Left hindlimb (tissue), 1 donor: ENCODE measurements around the gene ARSG.
A peak's percentile ranks its signal among the peaks of the same experiment; 100 is the strongest.
"Not testable (repeated sequence)": the region's sequence is repeated elsewhere in the genome, so short reads cannot be mapped to it uniquely, and the experiment has no call there.

ENCODE experiments used
- DNase-seq: peaks from one replicate; pipeline ENCODE4 v3.0.0-alpha.2; 2018

Gene ARSG

GRCh38 chr17:68334393-68334792 is 43.1 kb downstream of the ARSG start:
- DNase-seq, result no peak

DNA sequence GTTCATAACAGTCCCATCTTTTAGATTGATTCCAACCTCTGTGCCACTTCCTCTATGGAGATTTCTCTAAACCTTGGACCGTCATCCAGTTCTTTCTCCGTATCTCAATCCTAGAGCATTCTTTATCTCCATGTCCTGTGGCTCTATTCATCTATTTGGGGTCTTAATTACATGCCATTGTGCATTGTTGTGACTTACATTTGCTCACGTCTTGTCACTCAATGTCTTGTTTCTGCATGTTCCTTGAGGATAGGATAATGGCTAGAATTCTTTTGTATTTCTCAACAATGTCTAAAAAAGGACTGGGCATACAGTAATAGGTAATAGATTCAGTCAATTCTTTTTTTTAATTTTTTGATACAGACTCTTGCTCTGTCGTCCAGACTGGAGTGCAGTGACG is 50.2 kb downstream of the ARSG start:
- no peak for DNase-seq

DNA sequence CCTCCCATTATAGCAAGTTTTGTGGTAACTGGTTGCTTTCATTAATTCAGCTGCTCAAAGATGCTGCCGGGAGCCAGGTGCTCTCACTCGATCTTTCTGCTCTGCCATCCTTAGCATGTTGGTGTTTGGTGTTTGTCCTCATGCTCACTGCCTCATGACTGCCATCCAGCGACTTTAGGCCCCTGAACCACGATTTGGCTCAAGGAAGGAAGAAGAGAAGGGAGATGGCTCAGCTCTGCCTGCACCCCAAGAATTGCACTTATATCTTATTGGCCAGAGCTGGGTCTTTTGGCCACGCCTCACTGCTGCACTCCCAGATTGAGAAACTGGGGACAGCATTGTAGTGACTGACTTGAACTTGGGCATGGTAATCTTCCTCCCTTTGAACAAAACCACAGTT is 52.7 kb downstream of the ARSG start:
- no peak for DNase-seq

DNA sequence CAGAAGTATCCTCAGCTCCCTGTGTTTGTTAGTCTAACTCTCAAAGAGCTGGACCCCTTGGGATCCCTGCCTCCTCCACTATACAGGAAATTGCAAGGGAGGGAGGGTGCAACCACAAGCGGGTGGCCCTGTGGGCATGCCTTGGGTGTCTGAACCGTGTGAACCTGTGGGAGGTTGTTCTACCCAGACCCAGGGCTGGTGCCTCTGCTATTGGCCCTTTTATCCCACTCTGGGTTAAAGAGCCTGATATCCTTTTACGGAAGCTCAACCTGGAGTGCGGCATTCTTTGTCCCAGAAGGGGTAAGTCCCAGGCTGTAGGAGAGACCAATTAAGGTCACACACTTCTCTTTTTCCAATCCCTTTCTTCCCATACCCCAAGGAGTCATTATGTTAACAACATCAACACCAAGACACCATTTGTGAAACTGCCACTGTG is 53.4 kb downstream of the ARSG start:
- DNase-seq, result no peak

DNA sequence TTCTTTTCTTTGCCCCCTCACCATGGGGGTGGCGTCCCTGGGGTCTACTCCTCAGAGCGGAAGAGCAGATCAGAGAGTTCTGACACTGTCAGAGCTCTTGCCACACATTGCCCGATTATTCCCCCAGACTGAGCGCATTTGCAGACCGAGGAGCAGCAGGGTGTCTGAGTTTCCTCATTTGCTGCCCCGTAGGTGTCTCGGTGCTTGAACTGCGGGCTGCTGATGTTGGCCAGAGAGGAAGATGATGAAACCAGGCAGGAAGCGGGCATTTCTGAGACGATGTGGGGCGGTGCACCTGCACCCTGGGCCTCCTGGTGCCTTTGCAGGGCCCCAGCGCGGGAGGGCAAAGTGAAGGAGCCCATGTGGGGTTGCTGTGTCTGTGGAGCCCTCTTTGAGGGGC is 55.2 kb downstream of the ARSG start:
- DNase-seq, result no peak

- no peak for DNase-seq
Measured at GRCh38 chr17:68347380-68347779, 56.1 kb downstream of the ARSG start.

GRCh38 chr17:68349157-68349556 is 57.9 kb downstream of the ARSG start:
- DNase-seq, result no peak

GRCh38 chr17:68351395-68351794 is 60.1 kb downstream of the ARSG start:
- no peak for DNase-seq

- no peak for DNase-seq
Measured at GRCh38 chr17:68352041-68352440, 60.7 kb downstream of the ARSG start.

GRCh38 chr17:68352671-68353070 is 61.4 kb downstream of the ARSG start:
- not testable (repeated sequence) for DNase-seq

DNA sequence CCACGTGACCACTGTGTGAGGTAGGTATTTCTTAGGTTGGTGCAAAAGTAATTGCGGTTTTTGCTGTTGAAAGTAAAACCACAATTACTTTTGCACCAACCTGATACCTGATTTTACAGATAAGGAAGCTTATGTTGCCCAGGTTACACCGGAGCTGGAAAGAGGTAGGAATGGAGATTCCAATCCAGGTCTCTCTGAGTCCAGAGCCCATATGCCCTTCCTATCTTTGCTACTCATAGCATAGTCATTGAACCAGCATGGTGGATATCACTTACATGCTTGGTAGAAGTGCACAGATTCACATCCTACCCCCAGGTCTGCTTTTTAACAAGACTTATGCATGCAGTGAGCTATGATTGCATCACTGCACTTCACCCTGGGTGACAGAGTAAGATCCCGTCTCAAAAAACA is 61.8 kb downstream of the ARSG start:
- no peak for DNase-seq

DNA sequence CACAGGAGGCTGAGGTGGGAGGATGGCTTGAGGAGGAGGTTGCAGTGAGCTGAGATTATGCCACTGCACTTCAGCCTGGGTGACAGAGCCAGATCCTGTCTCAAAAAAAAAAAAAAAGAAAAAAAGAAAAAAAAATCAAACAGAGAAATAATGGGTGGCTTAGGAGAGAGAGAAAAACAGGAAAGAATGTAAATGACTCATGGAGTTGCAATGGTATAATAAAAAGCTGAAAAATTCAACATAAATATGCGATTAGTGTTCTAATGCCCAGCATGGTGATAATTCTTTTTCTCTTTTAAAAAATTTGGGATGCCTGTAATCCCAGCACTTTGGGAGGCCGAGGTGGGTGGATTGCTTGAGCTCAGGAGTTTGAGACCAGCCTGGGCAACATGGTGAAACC is 63.0 kb downstream of the ARSG start:
- not testable (repeated sequence) for DNase-seq

DNA sequence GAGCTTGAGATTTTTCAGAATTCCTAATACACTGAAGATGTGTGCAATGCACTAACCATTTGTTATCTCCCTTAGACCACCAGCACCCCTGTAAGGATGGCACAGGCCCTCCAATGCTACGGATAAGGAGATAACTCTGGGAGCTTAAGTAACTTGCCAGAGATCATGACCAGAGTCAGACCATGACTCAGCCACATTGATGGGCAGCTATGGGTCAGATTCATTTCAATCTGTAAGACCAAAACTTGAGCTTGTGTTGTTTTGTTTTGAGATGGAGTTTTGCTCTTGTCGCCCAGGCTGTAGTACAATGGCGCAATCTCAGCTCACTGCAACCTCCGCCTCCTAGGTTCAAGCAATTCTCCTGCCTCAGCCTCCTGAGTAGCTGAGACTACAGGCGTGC is 63.8 kb downstream of the ARSG start:
- not testable (repeated sequence) for DNase-seq

DNA sequence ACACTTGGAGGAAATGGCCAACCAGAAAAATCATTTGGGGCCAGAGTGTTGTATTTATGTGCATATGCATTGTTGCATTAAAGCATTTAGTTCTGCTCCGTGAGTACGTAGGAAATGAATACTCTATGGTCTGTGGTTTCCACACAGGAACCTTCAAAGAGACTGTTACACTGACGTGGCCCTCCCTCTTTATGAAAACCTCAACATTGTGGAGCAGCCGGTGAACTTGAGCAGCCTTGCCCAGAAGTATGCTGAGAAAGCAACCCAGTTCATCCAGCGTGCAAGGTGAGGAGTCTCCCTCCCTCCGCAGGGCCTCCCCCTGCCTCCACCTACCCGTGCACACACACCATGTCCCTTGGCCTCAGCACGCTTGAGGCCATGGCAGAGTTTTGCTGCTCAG is 65.2 kb downstream of the ARSG start:
- DNase-seq, result no peak

GRCh38 chr17:68356949-68357455 is 65.7 kb downstream of the ARSG start:
- no peak for DNase-seq

GRCh38 chr17:68357886-68358285 is 66.6 kb downstream of the ARSG start:
- DNase-seq, result no peak

GRCh38 chr17:68359791-68360535 is 68.7 kb downstream of the ARSG start:
- no peak for DNase-seq

DNA sequence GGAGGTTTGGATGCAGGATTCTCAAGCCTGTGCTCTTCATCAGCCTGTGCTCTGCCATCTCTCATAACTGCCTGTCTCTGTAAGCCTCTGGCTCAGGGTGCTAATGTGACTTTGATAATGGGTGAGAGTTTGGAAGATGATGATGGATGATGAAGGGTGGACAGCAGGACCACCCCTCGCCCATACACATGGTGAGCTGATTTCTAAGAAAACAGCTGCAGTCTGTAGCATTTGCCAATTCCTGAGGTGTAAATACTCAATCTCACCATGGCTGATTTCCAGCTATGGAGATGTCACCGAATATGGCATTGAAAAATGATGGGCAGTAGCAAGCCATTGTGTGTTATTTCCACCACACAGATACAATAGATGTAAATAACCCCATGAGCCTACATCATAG is 74.2 kb downstream of the ARSG start:
- no peak for DNase-seq

- DNase-seq, result no peak
Measured at GRCh38 chr17:68368387-68368786, 77.1 kb downstream of the ARSG start.

- no peak for DNase-seq
Measured at GRCh38 chr17:68375566-68375965, 84.3 kb downstream of the ARSG start.

DNA sequence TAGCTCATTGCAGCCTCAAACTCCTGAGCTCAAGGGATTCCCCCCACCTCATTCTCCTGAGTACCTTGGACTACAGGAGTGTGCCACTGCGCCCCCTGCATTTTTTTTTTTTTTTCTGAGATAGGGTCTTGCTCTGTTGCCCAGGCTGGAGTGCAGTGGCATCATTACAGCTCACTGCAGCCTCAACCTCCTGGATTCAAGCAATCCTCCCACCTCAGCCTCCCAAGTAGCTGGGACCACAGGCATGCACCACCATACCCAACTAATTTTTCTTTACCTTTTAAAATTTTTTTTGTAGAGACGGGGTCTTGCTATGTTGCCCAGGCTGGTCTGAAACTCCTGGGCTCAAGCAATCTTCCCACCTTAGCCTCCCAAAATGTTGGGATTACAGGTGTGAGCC is 84.9 kb downstream of the ARSG start:
- DNase-seq, result not testable (repeated sequence)

DNA sequence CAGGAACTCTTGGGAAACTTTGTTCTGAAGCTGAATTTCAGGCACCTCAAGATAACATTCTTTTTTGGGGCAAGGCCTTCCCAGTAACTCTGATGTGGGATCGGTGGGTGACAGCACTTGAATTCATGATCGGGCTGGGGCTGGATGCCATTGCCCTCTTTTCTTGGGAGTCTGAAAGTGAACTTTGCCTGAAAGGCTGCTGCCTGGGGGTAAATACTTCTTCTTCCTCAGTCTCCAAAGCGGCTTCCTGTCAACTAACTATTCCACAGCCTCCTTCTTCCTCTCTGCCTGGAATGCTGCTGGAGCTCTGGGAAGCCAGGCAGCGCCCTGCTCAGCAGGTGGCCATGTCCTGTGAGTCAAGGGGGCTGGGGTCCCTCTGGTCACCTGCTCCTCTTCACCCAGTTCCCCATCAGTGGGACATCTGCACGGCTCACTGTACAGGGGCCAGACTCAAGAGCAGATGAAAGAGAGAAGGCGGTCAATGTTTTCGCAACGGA is 86.5 kb downstream of the ARSG start:
- DNase-seq, result no peak

DNA sequence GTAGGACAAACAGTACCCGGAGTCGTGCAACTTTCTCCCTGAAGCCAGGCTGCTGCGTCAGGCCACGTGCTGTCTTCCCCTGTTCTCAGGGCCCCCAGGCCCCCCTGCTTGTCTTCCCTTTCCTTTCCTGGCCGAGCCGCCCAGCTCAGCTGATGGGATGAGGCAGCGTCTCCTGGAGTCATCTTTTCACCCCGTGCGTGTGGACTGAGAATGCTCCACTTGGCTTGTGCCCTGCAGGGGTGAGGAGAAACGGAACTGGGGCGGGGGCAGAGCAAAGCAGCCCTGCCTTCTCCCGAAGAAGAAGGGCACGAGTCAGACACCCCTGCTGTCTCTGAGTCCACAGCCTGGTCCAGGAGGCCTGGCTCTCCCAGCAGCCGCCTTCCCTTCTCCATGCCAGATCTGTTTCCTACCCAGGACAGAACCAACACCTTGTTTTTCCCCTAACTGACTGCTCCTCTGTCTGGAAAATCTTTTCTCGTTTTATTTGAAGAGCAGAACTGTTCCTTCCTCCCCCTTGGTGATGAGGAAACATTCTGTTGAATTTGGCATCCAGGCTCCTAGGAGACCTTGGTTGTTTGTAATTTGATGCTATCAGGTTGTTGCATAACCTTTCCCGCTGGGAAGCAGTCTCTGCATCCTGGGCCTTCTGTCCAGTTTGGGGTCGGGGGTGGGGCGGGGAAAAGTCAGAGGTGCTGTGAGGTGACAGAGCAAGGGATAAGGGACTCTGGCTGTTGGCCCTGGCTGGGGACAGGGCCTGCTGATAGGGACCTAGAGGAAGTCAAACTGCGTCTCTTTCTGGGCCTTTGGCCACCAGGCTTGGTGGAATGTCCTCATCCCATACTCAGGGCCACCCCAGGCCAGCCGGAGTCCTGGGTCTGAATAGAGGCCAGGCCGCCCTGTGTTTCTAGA is 87.2 kb downstream of the ARSG start:
- peak; percentile 86 for DNase-seq

DNA sequence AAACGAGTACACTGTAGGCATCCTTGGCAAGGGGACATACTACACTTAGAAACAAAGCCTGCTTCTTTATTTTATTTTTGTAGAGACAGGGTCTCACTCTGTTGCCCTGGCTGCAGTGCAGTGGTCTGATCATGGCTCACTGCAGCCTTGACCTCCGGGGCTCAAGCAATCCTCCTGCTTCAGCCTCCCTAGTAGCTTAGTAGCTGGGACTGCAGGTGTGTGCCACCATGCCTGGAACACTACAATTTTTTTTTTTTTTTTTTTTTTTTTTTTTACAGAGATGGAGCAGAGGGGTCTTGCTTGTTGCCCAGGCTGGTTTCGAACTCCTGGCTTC is 87.8 kb downstream of the ARSG start:
- no peak for DNase-seq
